ENCODE data around the gene NFS1. TPM values are rescaled to one million over a fixed set of nuclear protein-coding genes. Genes with fewer than 3 reads are reported as not detected.

The NFS1 gene
- 33.6 to 42.5 TPM (median 38.7 TPM) in 5 replicates for total RNA-seq (2022; extraction: Qiagen RNA extraction)

GRCh38 chr20:35699127-35699956, at the start of gene NFS1, which contains the start of gene ROMO1:
TSS of gene NFS1 (minus strand) at chr20:35699352. CDS start at chr20:35699288, 64 bp downstream.
TSS of gene ROMO1 (plus strand) at chr20:35699405. CDS start at chr20:35699633, 228 bp downstream.

DNA sequence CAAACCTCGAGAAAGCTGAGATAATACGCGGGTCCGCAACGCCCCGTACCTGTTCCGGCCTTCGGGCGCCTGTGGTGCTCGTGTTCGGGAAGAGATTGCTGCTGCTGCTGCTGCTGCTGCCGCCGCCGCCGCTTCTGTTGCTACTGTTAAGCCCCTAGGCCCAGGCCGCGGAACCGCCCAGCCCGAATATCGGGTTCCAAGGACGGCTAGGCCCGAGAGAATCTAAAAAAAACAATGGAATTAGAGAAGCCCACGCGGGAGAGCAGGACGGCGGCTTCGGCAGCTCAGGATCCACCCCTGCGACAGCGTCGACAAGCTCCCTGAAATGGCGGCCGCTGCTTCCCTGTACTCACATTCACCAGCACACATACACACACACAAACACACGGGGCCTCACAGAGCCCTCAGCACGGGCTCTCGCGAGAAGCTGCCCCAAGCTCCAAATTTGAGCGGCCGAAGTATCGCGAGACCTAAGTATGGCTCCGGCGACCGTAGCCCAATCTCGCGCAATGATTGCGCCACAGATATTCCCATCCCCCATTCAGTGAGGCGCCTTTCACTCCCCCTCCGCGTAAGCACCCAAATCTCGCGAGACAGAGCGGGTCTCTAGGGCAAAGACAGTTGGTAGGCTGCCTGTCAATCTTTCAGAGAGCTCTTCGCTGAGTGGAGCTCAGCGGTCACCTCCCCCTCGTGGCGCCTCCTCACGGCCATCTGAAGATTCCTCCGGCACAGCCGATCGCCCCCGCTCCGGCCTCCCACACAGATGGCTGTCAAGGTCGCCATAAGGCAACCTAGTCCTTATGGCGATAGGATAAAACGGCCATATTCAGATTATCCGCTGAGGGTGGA, 43.0 kb upstream of the NFS1 start, which contains the start of gene RBM39:
RBM39 (minus strand) TSS at position 369 of the 849 bp plus-strand sequence. CDS start 1,386 bp downstream, outside the sequence.

GRCh38 chr20:35664466-35665206, 34.5 kb downstream of the NFS1 start, which contains the start of the genes CPNE1 and RBM12:
TSS of gene CPNE1 (minus strand) at chr20:35664900. CDS start at chr20:35632923, 31,977 bp downstream.
TSS of gene RBM12 (minus strand) at chr20:35664900. CDS start at chr20:35655322, 9,578 bp downstream.

Other genes with a start within 250 kb of the NFS1 start
- gene CEP250, start 243.8 kb downstream of the NFS1 start, total RNA-seq (2022; extraction: Qiagen RNA extraction) = 23.1 to 30.2 TPM (median 26.4 TPM) in 5 replicates
- gene C20orf173, start 169.7 kb downstream of the NFS1 start, total RNA-seq (2022; extraction: Qiagen RNA extraction) = not detected in 5 replicates
- gene ERGIC3, start 157.3 kb downstream of the NFS1 start, total RNA-seq (2022; extraction: Qiagen RNA extraction) = 213 to 250 TPM (median 243 TPM) in 5 replicates
- gene SPAG4, start 83.5 kb downstream of the NFS1 start, total RNA-seq (2022; extraction: Qiagen RNA extraction) = 3.5 to 6.6 TPM (median 4.7 TPM) in 5 replicates
- gene CPNE1, start 34.5 kb downstream of the NFS1 start, total RNA-seq (2022; extraction: Qiagen RNA extraction) = 185 to 233 TPM (median 228 TPM) in 5 replicates
- 70.5 to 89.1 TPM (median 82.9 TPM) in 5 replicates for gene RBM12, start 34.5 kb downstream of the NFS1 start, total RNA-seq (2022; extraction: Qiagen RNA extraction)
- gene ROMO1, start 53 bp upstream of the NFS1 start, total RNA-seq (2022; extraction: Qiagen RNA extraction) = 365 to 400 TPM (median 369 TPM) in 5 replicates
- 162 to 215 TPM (median 183 TPM) in 5 replicates for gene RBM39, start 42.9 kb upstream of the NFS1 start, total RNA-seq (2022; extraction: Qiagen RNA extraction)
- 23.1 to 28.6 TPM (median 26.0 TPM) in 5 replicates for gene PHF20, start 72.7 kb upstream of the NFS1 start, total RNA-seq (2022; extraction: Qiagen RNA extraction)